ENCODE results near the gene STK25. TPM values are rescaled to one million over a fixed set of nuclear protein-coding genes. Genes with fewer than 3 reads are reported as not detected.

STK25 gene
- total RNA-seq, 1 donor from 2014 or later, result 256 TPM

DNA sequence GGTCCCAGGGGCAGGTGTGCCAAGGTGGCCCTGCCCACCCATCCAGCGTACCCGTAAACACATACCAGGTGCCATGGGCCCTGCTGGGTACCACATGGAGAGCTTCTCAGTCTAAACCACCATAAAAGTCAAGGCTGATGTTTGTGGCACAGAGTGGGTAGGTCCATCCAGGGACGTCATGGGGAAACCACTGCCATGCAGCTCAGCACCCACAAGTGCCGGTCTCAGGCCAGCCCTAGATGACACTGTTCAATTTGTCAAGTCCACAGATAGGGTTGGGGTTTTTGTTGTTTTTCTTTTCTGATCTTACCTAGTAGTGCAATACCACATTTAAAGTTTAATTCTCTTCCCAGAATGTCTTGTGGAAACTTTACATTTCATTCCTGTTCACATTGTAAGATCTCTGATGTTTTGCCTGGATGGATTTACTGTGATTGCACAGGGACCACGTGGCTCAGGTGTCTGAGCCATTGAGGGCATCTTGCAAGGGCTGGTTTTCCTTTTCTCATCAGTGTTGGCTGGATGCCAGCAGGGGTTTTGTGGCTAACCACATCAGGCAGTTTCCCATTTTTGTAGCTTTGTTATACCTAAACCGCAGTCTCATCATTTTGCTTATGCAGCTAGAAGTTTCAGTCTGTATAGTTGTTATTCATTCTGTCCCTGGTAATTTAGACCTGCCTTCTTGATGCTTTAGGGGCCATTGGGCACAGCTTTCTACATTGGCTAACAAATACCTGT is 64.7 kb downstream of the STK25 start:
- TF ChIP-seq, protein P1, sequence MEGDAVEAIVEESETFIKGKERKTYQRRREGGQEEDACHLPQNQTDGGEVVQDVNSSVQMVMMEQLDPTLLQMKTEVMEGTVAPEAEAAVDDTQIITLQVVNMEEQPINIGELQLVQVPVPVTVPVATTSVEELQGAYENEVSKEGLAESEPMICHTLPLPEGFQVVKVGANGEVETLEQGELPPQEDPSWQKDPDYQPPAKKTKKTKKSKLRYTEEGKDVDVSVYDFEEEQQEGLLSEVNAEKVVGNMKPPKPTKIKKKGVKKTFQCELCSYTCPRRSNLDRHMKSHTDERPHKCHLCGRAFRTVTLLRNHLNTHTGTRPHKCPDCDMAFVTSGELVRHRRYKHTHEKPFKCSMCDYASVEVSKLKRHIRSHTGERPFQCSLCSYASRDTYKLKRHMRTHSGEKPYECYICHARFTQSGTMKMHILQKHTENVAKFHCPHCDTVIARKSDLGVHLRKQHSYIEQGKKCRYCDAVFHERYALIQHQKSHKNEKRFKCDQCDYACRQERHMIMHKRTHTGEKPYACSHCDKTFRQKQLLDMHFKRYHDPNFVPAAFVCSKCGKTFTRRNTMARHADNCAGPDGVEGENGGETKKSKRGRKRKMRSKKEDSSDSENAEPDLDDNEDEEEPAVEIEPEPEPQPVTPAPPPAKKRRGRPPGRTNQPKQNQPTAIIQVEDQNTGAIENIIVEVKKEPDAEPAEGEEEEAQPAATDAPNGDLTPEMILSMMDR (conservative IDR thresholded peaks at IDR 0.05; ENCODE audit: low read depth, low read length), result no peak
- DNase-seq (ENCODE audit: low read depth), result no peak
- H3K4me3 ChIP-seq (ENCODE audit: low read depth, low read length), result no peak overlapping the region

Other genes starting within 250 kb of the STK25 start
- gene HDLBP, start 192.9 kb downstream of the STK25 start, total RNA-seq, result 326 and 374 TPM in 2 replicates
- 299 and 366 TPM in 2 replicates for gene SEPTIN2, start 192.7 kb downstream of the STK25 start, total RNA-seq
- 34.2 and 43.3 TPM in 2 replicates for gene FARP2, start 152.3 kb downstream of the STK25 start, total RNA-seq
- 76.7 and 83.3 TPM in 2 replicates for gene BOK, start 50.2 kb upstream of the STK25 start, total RNA-seq
- gene THAP4, start 128.6 kb upstream of the STK25 start, total RNA-seq, result 42.4 and 73.8 TPM in 2 replicates
- gene ATG4B, start 129.1 kb upstream of the STK25 start, total RNA-seq, result 58.6 and 72.5 TPM in 2 replicates
- gene DTYMK, start 178.2 kb upstream of the STK25 start, total RNA-seq, result 102 and 128 TPM in 2 replicates
- gene ING5, start 193.5 kb upstream of the STK25 start, total RNA-seq, result 10.4 and 25.5 TPM in 2 replicates
- 10.8 and 13.9 TPM in 2 replicates for gene D2HGDH, start 226.0 kb upstream of the STK25 start, total RNA-seq